Suppressor macrophage treated with lipopolysaccharide for 1 hour (primary cell): ENCODE measurements around the gene YPEL3.
A peak's percentile ranks its signal among the peaks of the same experiment; 100 is the strongest.
"Not testable (repeated sequence)": the region's sequence is repeated elsewhere in the genome, so short reads cannot be mapped to it uniquely, and the experiment has no call there.

Experiments used
- DNase-seq, 3 donors: peaks; one replicate each; pipeline ENCODE4 v3.0.0-alpha.2; 2020 to 2022

YPEL3 gene

GRCh38 chr16:30116291-30117207 is 20.5 kb upstream of the YPEL3 start:
- no peak for DNase-seq

- DNase-seq: no peak
These were observed 19.2 kb upstream of the YPEL3 start for GRCh38 chr16:30115238-30115637.

GRCh38 chr16:30114833-30115232 is 18.8 kb upstream of the YPEL3 start:
- DNase-seq: not testable (repeated sequence)

GRCh38 chr16:30114411-30114810 is 18.4 kb upstream of the YPEL3 start:
- no peak for DNase-seq

GRCh38 chr16:30113711-30114333 is 17.8 kb upstream of the YPEL3 start:
- DNase-seq: no peak

- no peak for DNase-seq
These were observed 17.2 kb upstream of the YPEL3 start, which contains the start of gene GDPD3 for GRCh38 chr16:30113031-30113710. TSS of gene GDPD3 (minus strand) at chr16:30113537. CDS start at chr16:30113478, 59 bp downstream.

- DNase-seq: peak; percentile 56 to 82 (median 57)
These were observed 16.4 kb upstream of the YPEL3 start for GRCh38 chr16:30112197-30113030.

- no peak for DNase-seq
These were observed 14.6 kb upstream of the YPEL3 start for GRCh38 chr16:30110661-30111060.

GRCh38 chr16:30108059-30108850 is 12.2 kb upstream of the YPEL3 start:
- DNase-seq: no peak

- no peak for DNase-seq
These were observed 8.5 kb upstream of the YPEL3 start for GRCh38 chr16:30104492-30104891.

GRCh38 chr16:30104090-30104489 is 8.1 kb upstream of the YPEL3 start:
- DNase-seq: no peak

GRCh38 chr16:30096862-30097563 is 1.0 kb upstream of the YPEL3 start:
- DNase-seq: peak in 2 of 3 donors; percentile 21 to 39

- no peak for DNase-seq
These were observed 591 bp downstream of the YPEL3 start for GRCh38 chr16:30095166-30096078.

GRCh38 chr16:30094541-30095165 is 1.4 kb downstream of the YPEL3 start:
- no peak for DNase-seq

- DNase-seq: peak; percentile 96 to 98 (median 97)
These were observed 3.5 kb downstream of the YPEL3 start for GRCh38 chr16:30092373-30093010.

GRCh38 chr16:30091474-30092372 is 4.3 kb downstream of the YPEL3 start, which contains the start of gene TBX6:
TSS of gene TBX6 (minus strand) at chr16:30091924. CDS start at chr16:30091193, 731 bp downstream.
- DNase-seq: peak; percentile 95 to 98 (median 98)

GRCh38 chr16:30090610-30091331 is 5.2 kb downstream of the YPEL3 start:
- no peak for DNase-seq
